Jurkat, Clone E6-1 (cell line): ENCODE data around the gene C20orf144.

Experiments used
- DNase-seq: peaks from one replicate; pipeline ENCODE4 v3.0.0-alpha.2; 2011; ENCODE audit warnings: low read depth, low spot score
- H3K4me3 ChIP-seq: 2 replicates; pipeline ENCODE4 v1.5.1; 2011; ENCODE audit warnings: mild to moderate bottlenecking, low read length, control low read depth, moderate library complexity

The C20orf144 gene

GRCh38 chr20:33709905-33710541, 47.9 kb downstream of the C20orf144 start:
- H3K4me3 ChIP-seq, result no peak overlapping the region
- no peak for DNase-seq

- DNase-seq, result no peak
- H3K4me3 ChIP-seq, result no peak overlapping the region
Measured at GRCh38 chr20:33710681-33711445, 48.7 kb downstream of the C20orf144 start.

GRCh38 chr20:33711446-33711738, 49.3 kb downstream of the C20orf144 start:
- DNase-seq, result no peak
- no peak overlapping the region for H3K4me3 ChIP-seq
